ENCODE data around the gene FAM53A. TPM values are rescaled to one million over a fixed set of nuclear protein-coding genes. Genes with fewer than 3 reads are reported as not detected.

FAM53A gene
- total and polyA plus RNA-seq, 4 donors: 0.44 to 2.2 (median 0.97) TPM

DNA sequence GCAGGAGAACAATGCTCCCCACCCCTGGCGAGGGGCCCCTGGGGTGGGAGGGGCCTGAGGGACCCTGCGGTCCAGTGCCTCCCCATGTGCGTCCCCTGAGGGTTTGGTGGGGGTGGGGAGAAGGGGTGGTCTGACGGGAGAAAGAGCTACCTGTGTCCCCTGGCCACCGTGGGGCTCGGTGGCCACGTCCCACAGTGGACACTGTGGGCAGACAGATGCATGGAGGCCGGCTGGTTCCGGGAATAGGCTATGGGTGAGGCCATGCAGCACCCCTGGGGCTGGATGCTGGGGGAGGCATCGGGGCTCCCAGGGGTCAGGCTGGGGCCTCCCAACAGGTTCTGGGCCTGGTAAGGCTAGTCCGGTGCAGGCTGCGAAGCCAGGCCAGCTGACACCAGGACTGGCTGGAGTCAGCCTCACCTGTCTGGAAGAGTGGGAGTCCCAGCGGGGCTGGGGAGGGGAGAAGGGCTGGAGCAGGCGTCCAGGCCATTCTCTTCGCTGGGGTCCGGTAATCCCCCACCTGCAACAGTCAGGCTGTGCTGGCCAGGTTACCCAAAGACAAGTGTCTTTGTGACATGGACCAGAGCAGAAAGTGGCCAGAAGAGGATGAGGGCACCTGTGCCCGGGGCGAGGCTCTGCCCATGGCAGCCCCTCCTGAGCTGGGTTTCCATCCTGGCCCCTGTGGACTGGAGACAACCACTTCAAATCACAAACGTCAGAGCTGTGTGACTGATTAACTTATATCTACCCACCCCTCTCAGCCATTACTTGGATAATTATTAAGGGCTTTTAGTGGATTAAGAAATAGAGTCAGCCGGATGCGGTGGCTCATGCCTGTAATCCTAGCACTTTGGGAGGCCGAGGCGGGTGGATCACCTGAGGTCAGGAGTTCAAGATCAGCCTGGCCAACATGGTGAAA lies 1.4 kb upstream of the FAM53A start:
- DNase-seq (ENCODE audit: low spot score): no peak
- no peaks in the 10 kb centered on the region for H3K27me3 ChIP-seq (ENCODE audit: control insufficient read depth in 4 of 4, insufficient read depth in 4 of 4, low read length in 3 of 4)
- TF ChIP-seq, protein P1, sequence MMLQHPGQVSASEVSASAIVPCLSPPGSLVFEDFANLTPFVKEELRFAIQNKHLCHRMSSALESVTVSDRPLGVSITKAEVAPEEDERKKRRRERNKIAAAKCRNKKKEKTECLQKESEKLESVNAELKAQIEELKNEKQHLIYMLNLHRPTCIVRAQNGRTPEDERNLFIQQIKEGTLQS (IDR thresholded peaks at IDR 0.05): no peak
- TF ChIP-seq RAD21 (IDR thresholded peaks at IDR 0.05): no peak
- TF ChIP-seq SP1 (IDR thresholded peaks at IDR 0.05): no peak
- TF ChIP-seq HNF4G (IDR thresholded peaks at IDR 0.05): no peak
- TF ChIP-seq, protein P2, sequence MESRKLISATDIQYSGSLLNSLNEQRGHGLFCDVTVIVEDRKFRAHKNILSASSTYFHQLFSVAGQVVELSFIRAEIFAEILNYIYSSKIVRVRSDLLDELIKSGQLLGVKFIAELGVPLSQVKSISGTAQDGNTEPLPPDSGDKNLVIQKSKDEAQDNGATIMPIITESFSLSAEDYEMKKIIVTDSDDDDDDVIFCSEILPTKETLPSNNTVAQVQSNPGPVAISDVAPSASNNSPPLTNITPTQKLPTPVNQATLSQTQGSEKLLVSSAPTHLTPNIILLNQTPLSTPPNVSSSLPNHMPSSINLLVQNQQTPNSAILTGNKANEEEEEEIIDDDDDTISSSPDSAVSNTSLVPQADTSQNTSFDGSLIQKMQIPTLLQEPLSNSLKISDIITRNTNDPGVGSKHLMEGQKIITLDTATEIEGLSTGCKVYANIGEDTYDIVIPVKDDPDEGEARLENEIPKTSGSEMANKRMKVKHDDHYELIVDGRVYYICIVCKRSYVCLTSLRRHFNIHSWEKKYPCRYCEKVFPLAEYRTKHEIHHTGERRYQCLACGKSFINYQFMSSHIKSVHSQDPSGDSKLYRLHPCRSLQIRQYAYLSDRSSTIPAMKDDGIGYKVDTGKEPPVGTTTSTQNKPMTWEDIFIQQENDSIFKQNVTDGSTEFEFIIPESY (IDR thresholded peaks at IDR 0.05): no peak
- no peak for TF ChIP-seq NR2F2 (IDR thresholded peaks at IDR 0.05)
- no peak for TF ChIP-seq EGR1 (IDR thresholded peaks at IDR 0.05; ENCODE audit: low read depth in 2 of 2)
- TF ChIP-seq, protein P3, sequence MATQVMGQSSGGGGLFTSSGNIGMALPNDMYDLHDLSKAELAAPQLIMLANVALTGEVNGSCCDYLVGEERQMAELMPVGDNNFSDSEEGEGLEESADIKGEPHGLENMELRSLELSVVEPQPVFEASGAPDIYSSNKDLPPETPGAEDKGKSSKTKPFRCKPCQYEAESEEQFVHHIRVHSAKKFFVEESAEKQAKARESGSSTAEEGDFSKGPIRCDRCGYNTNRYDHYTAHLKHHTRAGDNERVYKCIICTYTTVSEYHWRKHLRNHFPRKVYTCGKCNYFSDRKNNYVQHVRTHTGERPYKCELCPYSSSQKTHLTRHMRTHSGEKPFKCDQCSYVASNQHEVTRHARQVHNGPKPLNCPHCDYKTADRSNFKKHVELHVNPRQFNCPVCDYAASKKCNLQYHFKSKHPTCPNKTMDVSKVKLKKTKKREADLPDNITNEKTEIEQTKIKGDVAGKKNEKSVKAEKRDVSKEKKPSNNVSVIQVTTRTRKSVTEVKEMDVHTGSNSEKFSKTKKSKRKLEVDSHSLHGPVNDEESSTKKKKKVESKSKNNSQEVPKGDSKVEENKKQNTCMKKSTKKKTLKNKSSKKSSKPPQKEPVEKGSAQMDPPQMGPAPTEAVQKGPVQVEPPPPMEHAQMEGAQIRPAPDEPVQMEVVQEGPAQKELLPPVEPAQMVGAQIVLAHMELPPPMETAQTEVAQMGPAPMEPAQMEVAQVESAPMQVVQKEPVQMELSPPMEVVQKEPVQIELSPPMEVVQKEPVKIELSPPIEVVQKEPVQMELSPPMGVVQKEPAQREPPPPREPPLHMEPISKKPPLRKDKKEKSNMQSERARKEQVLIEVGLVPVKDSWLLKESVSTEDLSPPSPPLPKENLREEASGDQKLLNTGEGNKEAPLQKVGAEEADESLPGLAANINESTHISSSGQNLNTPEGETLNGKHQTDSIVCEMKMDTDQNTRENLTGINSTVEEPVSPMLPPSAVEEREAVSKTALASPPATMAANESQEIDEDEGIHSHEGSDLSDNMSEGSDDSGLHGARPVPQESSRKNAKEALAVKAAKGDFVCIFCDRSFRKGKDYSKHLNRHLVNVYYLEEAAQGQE (IDR thresholded peaks at IDR 0.05): no peak
- no peak for TF ChIP-seq FOXA1 (IDR thresholded peaks at IDR 0.05)
- TF ChIP-seq JUND (IDR thresholded peaks at IDR 0.05): no peak
- no peak for TF ChIP-seq YY1 (IDR thresholded peaks at IDR 0.05)
- no peak for TF ChIP-seq HNF4A (conservative IDR thresholded peaks at IDR 0.05)
- no peak for TF ChIP-seq FOXA2 (IDR thresholded peaks at IDR 0.05)
- H3K27ac ChIP-seq (ENCODE audit: low read depth in 1 of 2, low read length in 2 of 2): peak overlapping the region in 1 of 2 donors; percentile 54
- peak overlapping the region in 1 of 3 donors; percentile 88 for H3K4me3 ChIP-seq (ENCODE audit: low read depth in 1 of 3, low read length in 3 of 3)
- H3K36me3 ChIP-seq (ENCODE audit: control insufficient read depth in 4 of 4, insufficient read depth in 3 of 4, low read depth in 1 of 4, low read length in 3 of 4): peaks cover 0 to 1% (median 0%) of the 10 kb centered on the region in 4 donors
- no peak overlapping the region for H3K9ac ChIP-seq (ENCODE audit: low read depth in 1 of 2, low read length in 2 of 2)
- 80% methylated on average over 23 of the region's 23 CpGs for WGBS
- H3K4me1 ChIP-seq (ENCODE audit: control insufficient read depth in 4 of 4, insufficient read depth in 4 of 4, low read length in 3 of 4): peaks cover 2 to 20% (median 10%) of the 10 kb centered on the region in 4 donors
- H3K9me3 ChIP-seq (ENCODE audit: control insufficient read depth in 4 of 4, low read length in 3 of 4): no peaks in the 10 kb centered on the region

DNA sequence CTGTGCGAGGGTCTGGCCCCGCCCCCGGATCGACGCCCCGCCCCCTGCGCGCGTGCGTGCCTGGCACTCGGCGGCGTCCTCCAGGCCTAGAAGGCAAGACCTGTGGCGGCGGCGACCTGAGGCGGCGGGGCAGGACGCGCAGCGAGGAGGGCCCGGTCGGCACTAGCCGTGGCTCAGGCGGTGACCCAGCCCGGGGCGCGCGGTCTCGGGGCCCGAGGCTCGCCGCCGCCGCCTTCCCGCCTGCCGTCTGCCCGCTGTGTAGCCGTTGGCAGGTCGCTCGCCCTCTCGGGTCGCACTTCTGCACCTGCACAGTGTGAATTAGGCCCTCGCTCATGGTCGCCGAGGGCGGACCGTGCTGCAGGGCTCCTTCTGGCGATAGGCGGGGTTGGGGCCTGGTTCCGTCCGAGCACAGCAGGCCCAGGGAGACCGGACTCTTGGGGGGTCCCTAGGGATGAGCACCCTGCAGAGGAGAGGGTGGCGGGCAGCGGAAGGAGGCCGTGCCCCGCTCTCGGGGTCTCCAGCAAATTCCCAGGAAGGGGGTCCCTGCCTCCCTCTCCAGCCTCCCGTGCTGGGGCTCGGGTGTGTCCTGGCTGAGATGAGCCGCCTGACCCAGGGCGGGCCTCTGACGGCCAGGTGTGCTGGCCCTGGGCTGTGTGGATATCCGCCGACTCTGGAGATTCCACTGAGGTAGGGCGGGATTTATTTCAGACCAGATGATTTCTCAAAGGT lies 557 bp upstream of the FAM53A start:
- WGBS: 28% methylated on average over 66 of the region's 66 CpGs
- H3K27me3 ChIP-seq (ENCODE audit: control insufficient read depth in 4 of 4, insufficient read depth in 4 of 4, low read length in 3 of 4): no peaks in the 10 kb centered on the region
- H3K9me3 ChIP-seq (ENCODE audit: control insufficient read depth in 4 of 4, low read length in 3 of 4): no peaks in the 10 kb centered on the region
- H3K9ac ChIP-seq (ENCODE audit: low read depth in 1 of 2, low read length in 2 of 2): no peak overlapping the region
- peak overlapping the region; percentile 26 to 88 (median 49) for H3K4me3 ChIP-seq (ENCODE audit: low read depth in 1 of 3, low read length in 3 of 3)
- no peaks in the 10 kb centered on the region for H3K36me3 ChIP-seq (ENCODE audit: control insufficient read depth in 4 of 4, insufficient read depth in 3 of 4, low read depth in 1 of 4, low read length in 3 of 4)
- no peak for TF ChIP-seq HNF4A (conservative IDR thresholded peaks at IDR 0.05)
- TF ChIP-seq, protein P4, sequence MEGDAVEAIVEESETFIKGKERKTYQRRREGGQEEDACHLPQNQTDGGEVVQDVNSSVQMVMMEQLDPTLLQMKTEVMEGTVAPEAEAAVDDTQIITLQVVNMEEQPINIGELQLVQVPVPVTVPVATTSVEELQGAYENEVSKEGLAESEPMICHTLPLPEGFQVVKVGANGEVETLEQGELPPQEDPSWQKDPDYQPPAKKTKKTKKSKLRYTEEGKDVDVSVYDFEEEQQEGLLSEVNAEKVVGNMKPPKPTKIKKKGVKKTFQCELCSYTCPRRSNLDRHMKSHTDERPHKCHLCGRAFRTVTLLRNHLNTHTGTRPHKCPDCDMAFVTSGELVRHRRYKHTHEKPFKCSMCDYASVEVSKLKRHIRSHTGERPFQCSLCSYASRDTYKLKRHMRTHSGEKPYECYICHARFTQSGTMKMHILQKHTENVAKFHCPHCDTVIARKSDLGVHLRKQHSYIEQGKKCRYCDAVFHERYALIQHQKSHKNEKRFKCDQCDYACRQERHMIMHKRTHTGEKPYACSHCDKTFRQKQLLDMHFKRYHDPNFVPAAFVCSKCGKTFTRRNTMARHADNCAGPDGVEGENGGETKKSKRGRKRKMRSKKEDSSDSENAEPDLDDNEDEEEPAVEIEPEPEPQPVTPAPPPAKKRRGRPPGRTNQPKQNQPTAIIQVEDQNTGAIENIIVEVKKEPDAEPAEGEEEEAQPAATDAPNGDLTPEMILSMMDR (IDR thresholded peaks at IDR 0.05; ENCODE audit: low read depth, low read length, missing input control): no peak
- no peak for TF ChIP-seq NR2F2 (IDR thresholded peaks at IDR 0.05)
- no peak for TF ChIP-seq EGR1 (IDR thresholded peaks at IDR 0.05; ENCODE audit: low read depth in 2 of 2)
- TF ChIP-seq YY1 (IDR thresholded peaks at IDR 0.05): no peak
- no peak for TF ChIP-seq GABPA (IDR thresholded peaks at IDR 0.05 in 1 of 2, conservative IDR thresholded peaks at IDR 0.05 in 1 of 2)
- no peak for TF ChIP-seq TAF1 (conservative IDR thresholded peaks at IDR 0.05)
- no peak for TF ChIP-seq RXRA (IDR thresholded peaks at IDR 0.05)
- TF ChIP-seq, protein P2 (IDR thresholded peaks at IDR 0.05): no peak
- TF ChIP-seq, protein P5, sequence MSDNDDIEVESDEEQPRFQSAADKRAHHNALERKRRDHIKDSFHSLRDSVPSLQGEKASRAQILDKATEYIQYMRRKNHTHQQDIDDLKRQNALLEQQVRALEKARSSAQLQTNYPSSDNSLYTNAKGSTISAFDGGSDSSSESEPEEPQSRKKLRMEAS (IDR thresholded peaks at IDR 0.05): no peak
- TF ChIP-seq JUND (IDR thresholded peaks at IDR 0.05): no peak
- TF ChIP-seq SP1 (IDR thresholded peaks at IDR 0.05): no peak
- H3K27ac ChIP-seq (ENCODE audit: low read depth in 1 of 2, low read length in 2 of 2): peak overlapping the region; percentile 44 to 60
- DNase-seq (ENCODE audit: low spot score): peak; percentile 99
- peaks cover 2 to 20% (median 10%) of the 10 kb centered on the region in 4 donors for H3K4me1 ChIP-seq (ENCODE audit: control insufficient read depth in 4 of 4, insufficient read depth in 4 of 4, low read length in 3 of 4)
